Stimulated activated effector memory CD8-positive, alpha-beta T cell treated with anti-CD3 and anti-CD28 coated beads, Interleukin-12 subunit alpha, Interleukin-12 subunit beta, amount 100 ng/mL, for 72 hours (primary cell): ENCODE data around the gene ZCCHC14.
A peak's percentile ranks its signal among the peaks of the same experiment; 100 is the strongest.
"Not testable (repeated sequence)": the region's sequence is repeated elsewhere in the genome, so short reads cannot be mapped to it uniquely, and the experiment has no call there.

Experiments
- ATAC-seq: fragments of 150-1000 bp; cut with Tn5 transposase; 2 replicates; pipeline ENCODE4 v1.10.0; 2021
- DNase-seq, 2 donors: peaks; one replicate each; pipeline ENCODE4 v3.0.0; 2021 to 2022; ENCODE audit warnings: low spot score in 2 of 2
- H3K27ac Mint-ChIP-seq: one replicate; pipeline ENCODE4 v1.8.0; 2022; ENCODE audit warnings: mild to moderate bottlenecking, mixed read lengths
- H3K36me3 Mint-ChIP-seq: one replicate; pipeline ENCODE4 v1.8.0; 2022; ENCODE audit warnings: mild to moderate bottlenecking, mixed read lengths
- H3K4me1 Mint-ChIP-seq: one replicate; pipeline ENCODE4 v1.8.0; 2022; ENCODE audit warnings: mixed read lengths
- H3K4me3 Mint-ChIP-seq: one replicate; pipeline ENCODE4 v1.8.0; 2022; ENCODE audit warnings: mild to moderate bottlenecking, mixed read lengths
- H3K9me3 Mint-ChIP-seq: one replicate; pipeline ENCODE4 v1.8.0; 2022; ENCODE audit warnings: mixed read lengths

ZCCHC14 gene

DNA sequence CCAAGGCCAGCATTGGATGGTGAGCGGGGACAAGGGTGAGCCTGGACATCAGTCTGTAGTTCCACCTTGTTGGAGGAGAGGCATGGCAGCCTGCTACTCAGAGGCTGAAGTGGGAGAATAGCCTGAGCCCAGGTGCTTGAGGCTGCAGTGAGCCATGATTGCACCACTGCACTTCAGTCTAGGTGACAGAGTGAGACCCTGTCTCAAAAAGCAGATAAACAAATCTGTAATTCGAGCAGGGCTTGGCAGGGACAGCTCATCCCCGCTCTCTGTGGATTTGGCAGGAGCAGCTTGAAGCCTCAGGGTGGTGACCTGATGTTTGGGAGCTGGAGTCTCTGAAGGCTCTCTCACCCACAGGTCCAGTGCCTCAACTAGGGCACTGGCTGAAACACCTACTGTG, 38.6 kb upstream of the ZCCHC14 start:
- Mint-ChIP-seq H3K36me3 (no peaks in the 10 kb centered on the region), H3K4me3 (no peak overlapping the region), H3K27ac (no peak overlapping the region), H3K9me3 (peaks cover 6% of the 10 kb centered on the region), H3K4me1 (no peaks in the 10 kb centered on the region)
- no peak for DNase-seq
- ATAC-seq, result no peak

GRCh38 chr16:87528690-87529579, 36.1 kb upstream of the ZCCHC14 start:
- Mint-ChIP-seq H3K36me3 (no peaks in the 10 kb centered on the region), H3K9me3 (peaks cover 6% of the 10 kb centered on the region), H3K4me1 (no peaks in the 10 kb centered on the region), H3K27ac (no peak overlapping the region), H3K4me3 (no peak overlapping the region)
- ATAC-seq, result no peak
- no peak for DNase-seq

DNA sequence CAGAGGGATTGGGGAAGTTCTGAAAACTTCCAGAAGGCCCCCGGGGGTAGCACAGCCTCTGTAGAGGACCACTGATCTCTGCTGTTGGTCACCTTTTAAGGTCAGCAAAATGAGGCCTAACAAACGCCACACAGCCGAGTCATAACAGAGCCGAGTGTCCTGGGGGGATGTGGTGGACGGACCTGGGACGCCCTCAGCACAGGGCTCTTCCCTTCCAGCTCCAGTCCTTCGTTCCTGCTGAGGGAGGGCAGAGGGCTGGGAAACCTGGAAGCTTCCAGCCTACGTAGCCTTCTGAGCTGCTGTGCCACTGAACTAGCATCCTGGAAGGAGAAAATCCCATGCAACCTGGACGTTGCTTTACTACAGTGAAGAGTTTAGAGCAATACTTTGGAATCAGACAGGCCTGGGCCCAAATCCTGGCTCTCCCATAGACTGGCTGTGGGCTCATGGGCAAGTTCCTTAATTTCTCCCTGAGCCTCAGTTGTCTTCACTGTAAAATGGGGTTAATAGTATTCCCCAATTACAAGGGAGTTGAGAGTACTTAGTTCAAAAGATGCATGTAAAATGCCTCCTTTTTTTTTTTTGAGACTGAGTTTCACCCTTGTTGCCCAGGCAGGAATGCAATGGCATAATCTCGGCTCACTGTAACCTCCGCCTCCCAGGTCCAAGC, 34.4 kb upstream of the ZCCHC14 start:
- H3K27ac Mint-ChIP-seq, result no peak overlapping the region
- ATAC-seq (no peak), DNase-seq (no peak)
- H3K36me3 Mint-ChIP-seq, result no peaks in the 10 kb centered on the region
- H3K9me3 Mint-ChIP-seq, result peaks cover 6% of the 10 kb centered on the region
- no peak overlapping the region for H3K4me3 Mint-ChIP-seq
- no peaks in the 10 kb centered on the region for H3K4me1 Mint-ChIP-seq

- DNase-seq (no peak), ATAC-seq (no peak)
- Mint-ChIP-seq H3K27ac (no peak overlapping the region), H3K36me3 (no peaks in the 10 kb centered on the region), H3K9me3 (peaks cover 6% of the 10 kb centered on the region), H3K4me1 (no peaks in the 10 kb centered on the region), H3K4me3 (no peak overlapping the region)
Measured at GRCh38 chr16:87526238-87526947, 33.6 kb upstream of the ZCCHC14 start.

DNA sequence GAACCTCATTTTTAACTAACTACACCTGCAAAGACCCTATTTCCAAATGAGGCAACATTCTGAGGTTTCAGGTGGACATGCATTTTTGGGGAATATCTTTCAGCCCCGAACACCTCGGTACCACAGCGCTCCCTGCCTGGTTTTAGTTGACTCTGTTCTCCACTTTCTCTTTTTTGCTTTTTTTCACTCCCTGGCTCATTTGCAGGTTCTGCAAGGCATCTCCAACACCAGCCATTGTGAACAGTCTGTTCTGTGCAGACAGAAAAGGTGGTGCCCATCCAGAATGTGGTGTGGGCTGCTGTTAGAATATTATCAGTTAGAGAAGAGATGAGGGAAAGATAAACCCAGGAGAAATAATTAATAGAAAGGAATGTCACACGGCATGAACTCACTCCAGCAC, 32.5 kb upstream of the ZCCHC14 start:
- H3K36me3 Mint-ChIP-seq, result no peaks in the 10 kb centered on the region
- ATAC-seq, result no peak
- peaks cover 3% of the 10 kb centered on the region for H3K9me3 Mint-ChIP-seq
- no peak overlapping the region for H3K4me3 Mint-ChIP-seq
- H3K27ac Mint-ChIP-seq, result no peak overlapping the region
- H3K4me1 Mint-ChIP-seq, result no peaks in the 10 kb centered on the region
- no peak for DNase-seq

DNA sequence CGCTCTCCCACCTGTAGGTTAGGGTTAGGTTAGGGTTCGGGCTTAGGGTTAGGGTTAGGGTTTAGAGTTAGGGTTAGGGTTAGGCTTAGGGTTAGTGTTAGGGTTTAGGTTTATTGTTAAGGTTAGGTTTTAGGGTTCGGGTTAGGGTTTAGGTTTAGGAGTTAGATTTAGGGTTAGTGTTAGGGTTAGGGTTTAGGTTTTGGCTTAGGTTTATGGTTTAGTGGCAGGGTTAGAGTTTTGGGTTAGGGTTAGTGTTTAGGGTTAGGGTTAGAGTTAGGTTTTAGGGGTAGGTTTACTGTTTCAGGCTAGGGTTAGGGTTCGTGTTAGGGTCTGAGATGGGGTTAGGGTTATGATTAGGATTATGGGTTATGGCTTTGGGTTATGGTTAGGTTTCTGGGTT, 31.6 kb upstream of the ZCCHC14 start:
- no peak for DNase-seq
- Mint-ChIP-seq H3K4me1 (no peaks in the 10 kb centered on the region), H3K4me3 (no peak overlapping the region), H3K36me3 (no peaks in the 10 kb centered on the region), H3K9me3 (peaks cover under 1% of the 10 kb centered on the region), H3K27ac (no peak overlapping the region)
- no peak for ATAC-seq

GRCh38 chr16:87523605-87524004, 30.8 kb upstream of the ZCCHC14 start:
- not testable (repeated sequence) for DNase-seq, H3K27ac Mint-ChIP-seq, H3K4me3 Mint-ChIP-seq, ATAC-seq, H3K9me3 Mint-ChIP-seq, H3K4me1 Mint-ChIP-seq, H3K36me3 Mint-ChIP-seq

DNA sequence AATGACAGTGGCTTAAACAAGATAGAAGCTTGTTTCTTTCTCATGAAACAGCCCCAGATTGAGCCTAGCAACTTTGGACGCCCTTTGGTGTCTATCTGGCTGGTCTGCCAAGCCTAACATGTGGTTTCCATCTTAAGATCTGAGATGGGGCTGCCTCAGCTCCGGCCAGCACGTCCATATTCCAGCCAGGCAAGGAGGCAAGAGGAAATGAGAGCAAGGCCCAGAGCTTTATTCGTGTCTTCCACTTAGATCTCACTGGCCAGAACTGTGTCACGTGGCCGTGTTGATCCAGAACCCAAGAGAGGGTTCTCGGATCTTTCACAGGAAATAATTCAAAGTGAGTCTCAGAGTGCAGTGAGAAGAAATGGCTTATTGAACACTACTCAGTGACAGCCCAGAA, 28.9 kb upstream of the ZCCHC14 start:
- not testable (repeated sequence) for H3K36me3 Mint-ChIP-seq, DNase-seq, H3K9me3 Mint-ChIP-seq, H3K27ac Mint-ChIP-seq, ATAC-seq, H3K4me3 Mint-ChIP-seq
- H3K4me1 Mint-ChIP-seq, result peaks cover 12% of the 10 kb centered on the region

GRCh38 chr16:87519170-87519569, 26.3 kb upstream of the ZCCHC14 start:
- H3K36me3 Mint-ChIP-seq, H3K4me3 Mint-ChIP-seq, H3K9me3 Mint-ChIP-seq, DNase-seq, ATAC-seq: not testable (repeated sequence)
- Mint-ChIP-seq H3K4me1 (peaks cover 12% of the 10 kb centered on the region), H3K27ac (peak overlapping the region; percentile 40)

DNA sequence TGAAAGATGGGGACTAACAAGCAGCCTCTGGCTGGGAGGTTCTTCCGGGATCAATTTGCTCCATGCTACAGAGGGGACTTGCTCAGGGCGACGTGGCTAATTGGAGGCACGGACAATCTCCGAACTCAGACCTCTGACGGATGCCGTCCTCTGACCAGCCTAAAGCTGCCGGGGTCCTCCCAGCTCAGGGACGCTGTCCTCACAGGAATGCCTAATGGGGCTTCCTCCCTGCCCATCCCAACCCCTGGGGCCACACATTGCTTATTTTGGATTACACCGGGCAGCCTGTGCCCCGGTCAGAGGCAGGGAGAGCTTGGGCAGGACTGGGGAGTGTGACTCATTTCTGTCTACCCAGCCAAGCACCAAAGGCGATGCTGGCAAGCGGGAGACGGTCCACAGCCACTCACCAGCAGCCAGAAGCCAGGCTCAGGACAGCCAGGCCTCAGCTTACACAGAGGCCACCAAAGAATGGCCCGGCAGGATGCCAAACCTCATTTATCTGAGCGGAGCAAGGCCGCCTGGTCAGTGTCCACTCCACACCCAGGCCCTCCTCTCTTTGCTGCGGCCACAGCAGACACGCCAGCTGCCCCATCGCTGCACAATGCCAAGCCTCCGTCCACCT, 25.7 kb upstream of the ZCCHC14 start:
- not testable (repeated sequence) for H3K36me3 Mint-ChIP-seq, ATAC-seq, H3K4me3 Mint-ChIP-seq, DNase-seq, H3K9me3 Mint-ChIP-seq, H3K27ac Mint-ChIP-seq
- peaks cover 12% of the 10 kb centered on the region for H3K4me1 Mint-ChIP-seq

GRCh38 chr16:87517610-87518429, 25.0 kb upstream of the ZCCHC14 start:
- H3K27ac Mint-ChIP-seq, H3K4me3 Mint-ChIP-seq, H3K9me3 Mint-ChIP-seq, DNase-seq, H3K36me3 Mint-ChIP-seq: not testable (repeated sequence)
- peak; percentile 96 for ATAC-seq
- H3K4me1 Mint-ChIP-seq, result peaks cover 12% of the 10 kb centered on the region

DNA sequence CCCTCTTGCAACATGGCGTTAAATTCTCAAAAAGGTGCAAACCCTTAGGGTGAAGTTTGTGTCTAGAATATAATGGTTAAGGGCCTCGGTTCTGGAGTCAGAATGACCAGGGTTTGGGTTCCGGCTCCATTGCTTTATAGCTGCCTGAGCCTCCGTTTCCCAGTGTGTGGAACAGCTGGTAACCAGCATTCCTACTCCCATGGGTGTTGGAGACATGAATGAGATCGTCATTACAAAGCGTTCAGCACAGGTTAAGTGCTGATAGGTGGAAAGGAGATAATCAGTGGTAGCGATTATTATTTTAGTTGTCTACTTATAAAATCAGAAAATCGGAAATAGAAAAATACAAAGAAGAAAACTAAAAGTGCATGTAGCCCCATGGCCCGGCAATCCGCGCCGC, 23.5 kb upstream of the ZCCHC14 start:
- Mint-ChIP-seq H3K4me3 (no peak overlapping the region), H3K4me1 (peaks cover 12% of the 10 kb centered on the region), H3K9me3 (no peaks in the 10 kb centered on the region), H3K27ac (no peak overlapping the region), H3K36me3 (no peaks in the 10 kb centered on the region)
- ATAC-seq, result no peak
- DNase-seq, result no peak

- H3K27ac Mint-ChIP-seq, result no peak overlapping the region
- ATAC-seq, result no peak
- no peak for DNase-seq
- H3K9me3 Mint-ChIP-seq, result no peaks in the 10 kb centered on the region
- H3K36me3 Mint-ChIP-seq, result no peaks in the 10 kb centered on the region
- H3K4me1 Mint-ChIP-seq, result peaks cover 12% of the 10 kb centered on the region
- no peak overlapping the region for H3K4me3 Mint-ChIP-seq
Measured at GRCh38 chr16:87515475-87516330, 22.9 kb upstream of the ZCCHC14 start.

DNA sequence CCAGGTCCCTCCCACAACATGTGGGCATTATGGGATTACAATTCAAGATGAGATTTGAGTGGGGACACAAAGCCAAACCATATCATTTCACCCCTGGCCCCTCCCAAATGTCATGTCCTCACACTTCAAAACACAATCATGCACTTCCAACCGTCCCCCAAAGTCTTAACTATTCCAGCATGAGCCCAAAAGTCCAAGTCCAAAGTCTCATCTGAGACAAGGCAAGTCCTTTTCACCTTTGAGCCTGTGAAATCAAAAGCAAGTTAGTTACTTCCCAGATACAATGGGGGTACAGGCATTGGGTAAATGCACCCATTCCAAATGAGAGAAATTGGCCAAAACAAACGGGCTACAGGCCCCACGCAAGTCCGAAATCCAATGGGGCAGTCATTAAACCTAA, 17.0 kb upstream of the ZCCHC14 start:
- ATAC-seq, H3K9me3 Mint-ChIP-seq, H3K4me3 Mint-ChIP-seq, DNase-seq, H3K36me3 Mint-ChIP-seq, H3K4me1 Mint-ChIP-seq, H3K27ac Mint-ChIP-seq: not testable (repeated sequence)
